KMS-11 (cell line): ENCODE measurements around the gene ANP32A.

Source experiments
- H2AFZ ChIP-seq: fragments of 200-600 bp; sonication (generic); 2 replicates; pipeline ENCODE4 v1.6.1; 2016; ENCODE audit warnings: antibody characterized with exemption, mixed run types, low read depth
- H3K27ac ChIP-seq: fragments of 200-600 bp; sonication (generic); 2 replicates; pipeline ENCODE4 v1.6.1; 2016; ENCODE audit warnings: mild to moderate bottlenecking, mixed run types
- H3K27me3 ChIP-seq: fragments of 200-600 bp; sonication (generic); 2 replicates; pipeline ENCODE4 v1.6.1; 2017; ENCODE audit warnings: mild to moderate bottlenecking, low read depth, mixed run types, moderate library complexity; ENCODE audit not compliant: insufficient read depth
- H3K36me3 ChIP-seq: fragments of 200-600 bp; sonication (generic); 2 replicates; pipeline ENCODE4 v1.6.1; 2017; ENCODE audit warnings: mild to moderate bottlenecking, mixed run types; ENCODE audit not compliant: insufficient read depth
- H3K4me1 ChIP-seq: fragments of 200-600 bp; sonication (generic); 2 replicates; pipeline ENCODE4 v1.6.1; 2016; ENCODE audit warnings: mild to moderate bottlenecking, low read depth, mixed run types; ENCODE audit not compliant: poor library complexity, severe bottlenecking
- H3K4me2 ChIP-seq: fragments of 200-600 bp; sonication (generic); 2 replicates; pipeline ENCODE4 v1.7.0; 2016; ENCODE audit warnings: mild to moderate bottlenecking, mixed run types
- H3K4me3 ChIP-seq: fragments of 200-600 bp; sonication (generic); IDR thresholded peaks from 2 replicates; pipeline ENCODE4 v1.6.1; 2017; ENCODE audit warnings: low read depth, low read length, mixed read lengths; ENCODE audit not compliant: insufficient read depth
- H3K79me2 ChIP-seq: fragments of 200-600 bp; sonication (generic); 2 replicates; pipeline ENCODE4 v1.6.1; 2016; ENCODE audit warnings: low read depth, mixed run types; ENCODE audit not compliant: insufficient read depth
- H3K9ac ChIP-seq: fragments of 200-600 bp; sonication (generic); 2 replicates; pipeline ENCODE4 v1.6.1; 2016; ENCODE audit warnings: mild to moderate bottlenecking, mixed run types
- H4K20me1 ChIP-seq: fragments of 200-600 bp; sonication (generic); 2 replicates; pipeline ENCODE4 v1.6.1; 2016; ENCODE audit warnings: mild to moderate bottlenecking, mixed run types; ENCODE audit not compliant: insufficient read depth
- TF ChIP-seq, protein P1 (sequence below): fragments of 200-600 bp; sonication (generic); conservative IDR thresholded peaks from 2 replicates; pipeline ENCODE4 v1.6.1; 2017; ENCODE audit warnings: low read depth, mild to moderate bottlenecking, antibody characterized with exemption, low read length, moderate library complexity, mixed read lengths

The ANP32A gene

DNA sequence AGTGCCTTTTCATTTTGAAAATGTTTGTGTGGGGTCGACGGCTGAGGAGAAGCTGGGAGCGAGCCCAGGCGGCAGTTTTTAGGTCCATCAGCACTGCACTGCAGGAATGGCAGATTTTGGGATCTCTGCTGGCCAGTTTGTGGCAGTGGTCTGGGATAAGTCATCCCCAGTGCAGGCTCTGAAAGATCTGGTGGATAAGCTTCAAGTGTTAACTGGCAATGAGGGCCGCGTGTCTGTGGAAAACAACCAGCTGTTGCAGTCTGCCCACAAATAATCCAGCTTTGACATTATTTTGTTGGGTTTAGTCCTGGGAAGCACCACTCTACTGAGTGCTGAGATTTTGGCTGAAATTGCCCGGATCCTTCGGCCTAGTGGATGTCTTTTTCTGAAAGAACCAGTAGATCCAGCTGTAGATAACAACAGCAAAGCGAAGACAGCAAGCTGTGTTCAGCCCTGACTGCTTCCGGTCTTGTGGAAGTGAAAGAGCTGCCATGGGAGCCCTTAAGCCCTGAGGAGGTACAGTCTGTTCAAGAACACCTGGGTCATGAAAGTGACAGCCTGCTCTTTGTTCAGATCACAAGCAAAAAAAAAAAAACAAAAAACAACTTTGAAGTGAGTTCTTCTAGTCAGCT, 13.1 kb upstream of the ANP32A start:
- Histone ChIP-seq H3K4me3 (no peak overlapping the region), H3K27me3 (no peaks in the 10 kb centered on the region), H3K27ac (no peak overlapping the region), H3K4me2 (0 out of 2 replicates have a peak overlapping the region, but pooled peaks have one; percentile 11), H3K9ac (no peak overlapping the region), H3K36me3 (no peaks in the 10 kb centered on the region), H4K20me1 (no peaks in the 10 kb centered on the region), H2AFZ (no peak overlapping the region), H3K4me1 (peaks cover 27% of the 10 kb centered on the region), H3K79me2 (no peaks in the 10 kb centered on the region)
- TF ChIP-seq, protein P1, sequence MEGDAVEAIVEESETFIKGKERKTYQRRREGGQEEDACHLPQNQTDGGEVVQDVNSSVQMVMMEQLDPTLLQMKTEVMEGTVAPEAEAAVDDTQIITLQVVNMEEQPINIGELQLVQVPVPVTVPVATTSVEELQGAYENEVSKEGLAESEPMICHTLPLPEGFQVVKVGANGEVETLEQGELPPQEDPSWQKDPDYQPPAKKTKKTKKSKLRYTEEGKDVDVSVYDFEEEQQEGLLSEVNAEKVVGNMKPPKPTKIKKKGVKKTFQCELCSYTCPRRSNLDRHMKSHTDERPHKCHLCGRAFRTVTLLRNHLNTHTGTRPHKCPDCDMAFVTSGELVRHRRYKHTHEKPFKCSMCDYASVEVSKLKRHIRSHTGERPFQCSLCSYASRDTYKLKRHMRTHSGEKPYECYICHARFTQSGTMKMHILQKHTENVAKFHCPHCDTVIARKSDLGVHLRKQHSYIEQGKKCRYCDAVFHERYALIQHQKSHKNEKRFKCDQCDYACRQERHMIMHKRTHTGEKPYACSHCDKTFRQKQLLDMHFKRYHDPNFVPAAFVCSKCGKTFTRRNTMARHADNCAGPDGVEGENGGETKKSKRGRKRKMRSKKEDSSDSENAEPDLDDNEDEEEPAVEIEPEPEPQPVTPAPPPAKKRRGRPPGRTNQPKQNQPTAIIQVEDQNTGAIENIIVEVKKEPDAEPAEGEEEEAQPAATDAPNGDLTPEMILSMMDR, result no peak

DNA sequence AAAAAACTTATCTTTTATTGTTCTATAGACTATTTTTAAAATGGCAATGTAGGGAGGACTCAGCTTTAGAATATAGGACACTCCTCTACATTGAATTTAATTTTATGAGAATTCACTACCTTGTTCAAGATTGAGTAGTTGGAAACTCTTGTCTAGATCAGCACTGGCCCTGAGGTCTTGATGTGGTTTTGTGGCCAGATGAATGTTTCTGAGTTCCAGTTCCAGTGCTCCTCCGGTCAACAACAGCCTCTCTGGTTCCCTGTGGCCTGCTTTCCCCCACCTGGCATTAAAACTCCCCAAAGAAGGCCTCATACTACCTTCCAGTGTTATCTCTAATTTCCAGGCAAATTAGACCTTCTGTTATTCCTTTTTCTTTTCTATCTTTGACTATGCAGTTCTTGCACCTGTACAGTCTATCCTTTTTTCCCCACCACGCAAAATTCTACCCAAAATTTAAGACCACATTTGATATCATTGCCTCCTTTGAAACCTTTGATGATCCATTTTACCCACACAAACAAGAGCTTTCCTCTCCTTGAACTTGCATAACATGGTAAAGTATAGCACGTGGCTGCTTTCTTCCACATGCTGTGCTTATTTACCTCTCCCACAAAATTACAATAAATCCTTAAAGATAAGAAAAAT, 9.6 kb upstream of the ANP32A start:
- no peak overlapping the region for H3K4me3 ChIP-seq
- peak overlapping the region; percentile 48 for H3K27ac ChIP-seq
- no peaks in the 10 kb centered on the region for H3K36me3 ChIP-seq
- no peaks in the 10 kb centered on the region for H3K79me2 ChIP-seq
- TF ChIP-seq, protein P1, result no peak
- H3K27me3 ChIP-seq, result no peaks in the 10 kb centered on the region
- peaks cover 48% of the 10 kb centered on the region for H3K4me1 ChIP-seq
- peak overlapping the region; percentile 94 for H3K4me2 ChIP-seq
- no peak overlapping the region; the same call in 1 of the 2 replicates for H3K9ac ChIP-seq
- no peak overlapping the region for H2AFZ ChIP-seq
- H4K20me1 ChIP-seq, result no peaks in the 10 kb centered on the region

DNA sequence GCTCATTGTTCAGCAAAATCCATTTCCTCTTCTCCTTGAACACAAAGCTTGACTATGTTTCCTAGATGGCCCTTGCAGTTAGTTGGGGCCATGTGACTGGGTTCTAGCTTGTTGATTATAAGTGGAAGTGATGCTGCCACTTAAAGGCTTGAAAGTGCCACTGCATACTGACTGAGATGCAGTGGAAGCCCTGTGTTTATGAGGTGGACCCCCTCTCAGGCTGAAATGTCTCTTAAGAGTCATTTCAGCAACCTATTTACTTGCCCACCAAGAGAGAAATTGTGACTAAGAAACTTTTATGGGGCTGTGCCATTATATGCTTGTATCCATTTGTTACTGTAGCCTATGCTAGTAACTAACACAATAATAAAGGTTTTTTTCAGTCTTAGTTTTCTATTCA, 8.4 kb upstream of the ANP32A start:
- peak overlapping the region; percentile 48; the same call in 1 of the 2 replicates for H3K27ac ChIP-seq
- TF ChIP-seq, protein P1, result peak; percentile 43
- H3K4me1 ChIP-seq, result peaks cover 52% of the 10 kb centered on the region
- no peak overlapping the region for H2AFZ ChIP-seq
- H3K79me2 ChIP-seq, result no peaks in the 10 kb centered on the region
- H3K9ac ChIP-seq, result no peak overlapping the region
- no peak overlapping the region for H3K4me3 ChIP-seq
- no peaks in the 10 kb centered on the region for H3K27me3 ChIP-seq
- H3K4me2 ChIP-seq, result peak overlapping the region; percentile 94
- no peaks in the 10 kb centered on the region for H3K36me3 ChIP-seq
- H4K20me1 ChIP-seq, result no peaks in the 10 kb centered on the region

DNA sequence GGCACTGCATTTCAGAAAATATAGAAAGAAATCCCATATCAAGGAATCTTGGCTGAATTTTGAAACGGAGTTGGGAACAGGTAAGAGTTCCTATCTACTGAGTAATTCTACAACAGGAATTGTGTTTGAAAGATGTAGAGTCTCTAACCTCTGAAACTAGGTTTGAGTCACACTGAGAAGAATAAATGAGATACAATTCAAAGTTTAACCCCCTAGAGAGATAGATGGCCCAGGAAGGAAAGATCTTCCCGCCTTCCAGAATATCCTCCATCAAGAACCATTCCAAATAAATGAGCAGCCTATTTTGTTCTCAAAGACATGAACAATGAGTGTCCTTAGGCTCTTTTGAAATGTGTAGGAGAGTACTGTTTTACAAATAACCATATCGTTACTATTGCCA, 2.9 kb upstream of the ANP32A start:
- peaks cover 43% of the 10 kb centered on the region for H3K4me1 ChIP-seq
- TF ChIP-seq, protein P1, result no peak
- no peaks in the 10 kb centered on the region for H3K36me3 ChIP-seq
- no peak overlapping the region for H2AFZ ChIP-seq
- H3K27ac ChIP-seq, result no peak overlapping the region; the same call in 1 of the 2 replicates
- H3K4me3 ChIP-seq, result no peak overlapping the region
- H3K9ac ChIP-seq, result no peak overlapping the region
- peaks cover 41% of the 10 kb centered on the region for H3K79me2 ChIP-seq
- no peaks in the 10 kb centered on the region for H3K27me3 ChIP-seq
- H4K20me1 ChIP-seq, result peaks cover 3% of the 10 kb centered on the region; the same call in 1 of the 2 replicates
- H3K4me2 ChIP-seq, result no peak overlapping the region
